GM23338 (cell line): Measurements from ENCODE around the gene JAKMIP1. TPM values are rescaled to one million over a fixed set of nuclear protein-coding genes. Genes with fewer than 3 reads are reported as not detected.

Experiments
- ATAC-seq: fragments of 200-7000 bp; cut with Tn5 transposase; 3 replicates; pipeline ENCODE4 v1.9.1; 2020
- DNase-seq: peaks from one replicate; pipeline ENCODE4 v3.0.0-alpha.2; 2015; ENCODE audit warnings: low spot score
- H2AFZ ChIP-seq: fragments of 200-600 bp; sonication (generic); 2 replicates; pipeline ENCODE4 v1.8.0; 2016; ENCODE audit warnings: antibody characterized with exemption, mild to moderate bottlenecking, moderate library complexity
- H3F3A ChIP-seq: fragments of 200-600 bp; sonication (generic); replicated peaks from 2 replicates; pipeline ENCODE4 v1.8.0; 2017; ENCODE audit warnings: antibody characterized with exemption, mixed run types, low read depth
- H3K27ac ChIP-seq: fragments of 200-600 bp; sonication (generic); 2 replicates; pipeline ENCODE4 v1.6.1; 2016; ENCODE audit warnings: low read depth
- H3K27me3 ChIP-seq: fragments of 200-600 bp; sonication (generic); 2 replicates; pipeline ENCODE4 v1.8.0; 2016; ENCODE audit warnings: mild to moderate bottlenecking, mixed run types, moderate library complexity; ENCODE audit not compliant: insufficient read depth
- H3K36me3 ChIP-seq: fragments of 200-600 bp; sonication (generic); 2 replicates; pipeline ENCODE4 v1.8.0; 2016; ENCODE audit warnings: mild to moderate bottlenecking; ENCODE audit not compliant: insufficient read depth
- H3K4me1 ChIP-seq: fragments of 200-600 bp; sonication (generic); 2 replicates; pipeline ENCODE4 v1.8.0; 2016; ENCODE audit warnings: mild to moderate bottlenecking, moderate library complexity; ENCODE audit not compliant: insufficient read depth
- H3K4me2 ChIP-seq: fragments of 200-600 bp; sonication (generic); 2 replicates; pipeline ENCODE4 v1.7.1; 2017; ENCODE audit warnings: mixed run types
- H3K4me3 ChIP-seq: fragments of 200-600 bp; sonication (generic); 2 replicates; pipeline ENCODE4 v1.6.1; 2016; ENCODE audit warnings: mixed run types
- H3K79me2 ChIP-seq: fragments of 200-600 bp; sonication (generic); replicated peaks from 2 replicates; pipeline ENCODE4 v1.8.0; 2017; ENCODE audit warnings: mild to moderate bottlenecking; ENCODE audit not compliant: insufficient read depth
- H3K9me2 ChIP-seq: fragments of 200-600 bp; sonication (generic); 2 replicates; pipeline ENCODE4 v1.8.0; 2017; ENCODE audit not compliant: insufficient read depth
- H4K20me1 ChIP-seq: fragments of 200-600 bp; sonication (generic); replicated peaks from 2 replicates; pipeline ENCODE4 v1.8.0; 2017; ENCODE audit warnings: mild to moderate bottlenecking; ENCODE audit not compliant: insufficient read depth
- H3K27ac Mint-ChIP-seq: 2 replicates; pipeline ENCODE4 v1.8.0; 2020; ENCODE audit warnings: inconsistent platforms, mild to moderate bottlenecking, moderate library complexity, mixed read lengths
- H3K27me3 Mint-ChIP-seq: 3 replicates; pipeline ENCODE4 v1.8.0; 2022; ENCODE audit warnings: low read depth, mild to moderate bottlenecking, moderate library complexity, mixed read lengths, inconsistent platforms; ENCODE audit not compliant: insufficient read depth, poor library complexity
- H3K36me3 Mint-ChIP-seq: 3 replicates; pipeline ENCODE4 v1.8.0; 2021; ENCODE audit warnings: low read depth, mild to moderate bottlenecking, inconsistent platforms, moderate library complexity, mixed read lengths
- H3K4me1 Mint-ChIP-seq: 3 replicates; pipeline ENCODE4 v1.8.0; 2020; ENCODE audit warnings: mild to moderate bottlenecking, inconsistent platforms, mixed read lengths
- H3K4me3 Mint-ChIP-seq: 3 replicates; pipeline ENCODE4 v1.8.0; 2021; ENCODE audit warnings: moderate library complexity, mild to moderate bottlenecking, inconsistent platforms, mixed read lengths
- H3K9me3 Mint-ChIP-seq: 3 replicates; pipeline ENCODE4 v1.8.0; 2020; ENCODE audit warnings: moderate library complexity, mild to moderate bottlenecking, inconsistent platforms, mixed read lengths
- CREB1 ChIP-seq: fragments of 250-450 bp; sonication (Bioruptor Pico); IDR thresholded peaks from 2 replicates; pipeline ENCODE4 v1.5.0; 2020; ENCODE audit warnings: low read depth, mild to moderate bottlenecking, moderate library complexity
- EZH2 ChIP-seq: fragments of 200-600 bp; sonication (generic); IDR thresholded peaks from one replicate; pipeline ENCODE4 v1.8.0; 2017; ENCODE audit warnings: antibody characterized with exemption, mild to moderate bottlenecking, low read depth; ENCODE audit not compliant: unreplicated experiment
- EZH2phosphoT487 ChIP-seq: fragments of 200-600 bp; sonication (generic); IDR thresholded peaks from one replicate; pipeline ENCODE4 v1.8.1; 2018; ENCODE audit warnings: antibody characterized with exemption; ENCODE audit not compliant: unreplicated experiment
- JUNB ChIP-seq: IDR thresholded peaks from one replicate; pipeline ENCODE4 v1.6.1; 2016; ENCODE audit warnings: antibody characterized with exemption; ENCODE audit not compliant: unreplicated experiment
- NANOG ChIP-seq: IDR thresholded peaks from 2 replicates; pipeline ENCODE4 v1.6.1; 2016; ENCODE audit warnings: antibody characterized with exemption, borderline replicate concordance
- POLR2AphosphoS5 ChIP-seq: IDR thresholded peaks from 2 replicates; pipeline ENCODE4 v1.6.1; 2016; ENCODE audit warnings: antibody characterized with exemption, low read depth
- STAT1 ChIP-seq: IDR thresholded peaks from one replicate; pipeline ENCODE4 v1.6.1; 2016; ENCODE audit warnings: antibody characterized with exemption; ENCODE audit not compliant: unreplicated experiment
- ZNF114 ChIP-seq: fragments of 250-450 bp; sonication (Bioruptor Pico); IDR thresholded peaks from 2 replicates; pipeline ENCODE4 v1.5.0; 2020; ENCODE audit warnings: mild to moderate bottlenecking, moderate library complexity
- ZNF331 ChIP-seq: fragments of 250-450 bp; sonication (Bioruptor Pico); IDR thresholded peaks from 2 replicates; pipeline ENCODE4 v1.5.0; 2020; ENCODE audit warnings: low read depth, mild to moderate bottlenecking, moderate library complexity
- polyA plus RNA-seq: library from polyadenylated mRNA; unstranded; fragments of >200 nt; fragmentation: Nextera tagmentation; extraction: Ambion mirVana; gene quantifications from 2 replicates; pipeline ENCODE4 v1.2.1, GENCODE V29; 2016
- total RNA-seq: library from RNA; depleted of rRNA; stranded (reverse); fragments of >200 nt; shearing (Covaris generic); gene quantifications from 2 replicates; pipeline ENCODE4 v1.2.3, GENCODE V29; 2014
- TF ChIP-seq, protein P1 (sequence below): IDR thresholded peaks from one replicate; pipeline ENCODE4 v1.6.1; 2018; ENCODE audit warnings: antibody characterized with exemption; ENCODE audit not compliant: unreplicated experiment
- TF ChIP-seq, protein P2 (sequence below): IDR thresholded peaks from 2 replicates; pipeline ENCODE4 v1.6.1; 2016; ENCODE audit warnings: antibody characterized with exemption
- TF ChIP-seq, protein P3 (sequence below), 2 experiments: fragments of 200-600 bp in 1 of 2; sonication (generic) in 1 of 2; conservative IDR thresholded peaks; 2 replicates each; pipeline versions ENCODE4 v1.5.1 to v1.6.1; 2016 to 2017; ENCODE audit warnings: antibody characterized with exemption in 2 of 2, low read depth in 2 of 2, mild to moderate bottlenecking in 2 of 2, moderate library complexity in 1 of 2
- TF ChIP-seq, protein P4 (sequence below): fragments of 250-450 bp; sonication (Bioruptor Pico); IDR thresholded peaks from 2 replicates; pipeline ENCODE4 v1.5.0; 2020; ENCODE audit warnings: mild to moderate bottlenecking, moderate library complexity

Gene JAKMIP1
- total and polyA plus RNA-seq, 2 experiments from 2014 or later, result 4.6 to 5.1 TPM

DNA sequence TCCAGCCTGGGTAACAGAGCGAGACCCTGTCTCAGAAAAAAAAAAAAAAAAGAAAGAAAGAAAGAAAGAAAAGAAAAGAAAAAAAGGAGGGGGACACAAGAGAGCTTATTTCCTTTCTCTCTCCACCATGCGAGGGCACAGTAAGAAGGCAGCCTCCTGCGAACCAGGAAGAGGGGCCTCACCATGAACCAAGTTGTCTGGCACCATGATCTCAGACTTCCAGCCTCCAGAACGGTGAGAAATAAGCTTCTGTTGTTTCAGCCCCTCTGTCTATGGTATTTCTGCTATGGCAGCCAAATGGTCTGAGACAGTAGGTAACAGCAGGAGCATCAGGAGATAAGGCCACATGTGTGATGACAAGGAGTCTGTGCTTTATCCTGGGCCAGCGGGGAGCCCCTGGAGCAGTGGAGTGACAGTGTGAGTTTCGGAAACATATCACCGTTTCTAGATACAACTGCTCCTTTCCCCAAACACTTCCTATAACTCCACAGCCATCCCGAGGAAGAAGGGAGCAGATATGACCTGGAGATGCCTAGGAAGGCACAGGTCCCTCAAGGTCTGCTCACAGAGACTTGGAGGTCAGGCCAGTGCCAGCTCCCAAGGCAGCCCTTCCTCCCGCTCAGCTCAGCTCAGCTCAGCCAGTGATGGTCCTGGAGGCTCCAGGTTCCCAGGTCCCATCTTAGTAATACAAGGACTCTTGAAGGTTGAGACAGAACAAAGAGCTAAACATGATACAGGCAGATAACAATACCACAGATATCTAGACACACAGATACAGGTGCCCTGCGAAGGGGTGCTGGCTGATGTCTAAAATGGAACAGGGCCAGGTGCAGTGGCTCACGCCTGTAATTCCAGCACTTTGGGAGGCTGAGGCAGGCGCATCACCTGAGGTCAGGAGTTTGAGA, 17.7 kb downstream of the JAKMIP1 start:
- H3K27ac Mint-ChIP-seq, result no peak overlapping the region
- H3K27ac ChIP-seq, result no peak overlapping the region
- no peak overlapping the region for H3K4me3 Mint-ChIP-seq

More for the DNA sequence above, 17.7 kb downstream of the JAKMIP1 start:
- no peaks in the 10 kb centered on the region; the same call in 1 of the 2 replicates for H3K9me2 ChIP-seq
- DNase-seq, result no peak
- no peaks in the 10 kb centered on the region for H4K20me1 ChIP-seq
- Mint-ChIP-seq H3K4me1 (peaks cover 10% of the 10 kb centered on the region), H3K36me3 (peaks cover 12% of the 10 kb centered on the region), H3K27me3 (peaks cover 9% of the 10 kb centered on the region), H3K9me3 (peaks cover 6% of the 10 kb centered on the region; the same call in 2 of the 3 replicates)
- no peaks in the 10 kb centered on the region for H3F3A ChIP-seq
- no peak for ATAC-seq
- no peak overlapping the region for H2AFZ ChIP-seq
- no peaks in the 10 kb centered on the region for H3K4me1 ChIP-seq
- H3K4me2 ChIP-seq, result no peak overlapping the region
- no peak overlapping the region for H3K4me3 ChIP-seq
- no peaks in the 10 kb centered on the region for H3K36me3 ChIP-seq
- H3K79me2 ChIP-seq, result no peaks in the 10 kb centered on the region
- TF ChIP-seq ZNF114, result no peak
- no peak for TF ChIP-seq EZH2
- TF ChIP-seq JUNB, result no peak
- TF ChIP-seq NANOG, result no peak
- TF ChIP-seq STAT1, result no peak
- no peak for TF ChIP-seq ZNF331 (CRISPR knock-in tag)
- TF ChIP-seq CREB1, result no peak
- TF ChIP-seq, protein P1, sequence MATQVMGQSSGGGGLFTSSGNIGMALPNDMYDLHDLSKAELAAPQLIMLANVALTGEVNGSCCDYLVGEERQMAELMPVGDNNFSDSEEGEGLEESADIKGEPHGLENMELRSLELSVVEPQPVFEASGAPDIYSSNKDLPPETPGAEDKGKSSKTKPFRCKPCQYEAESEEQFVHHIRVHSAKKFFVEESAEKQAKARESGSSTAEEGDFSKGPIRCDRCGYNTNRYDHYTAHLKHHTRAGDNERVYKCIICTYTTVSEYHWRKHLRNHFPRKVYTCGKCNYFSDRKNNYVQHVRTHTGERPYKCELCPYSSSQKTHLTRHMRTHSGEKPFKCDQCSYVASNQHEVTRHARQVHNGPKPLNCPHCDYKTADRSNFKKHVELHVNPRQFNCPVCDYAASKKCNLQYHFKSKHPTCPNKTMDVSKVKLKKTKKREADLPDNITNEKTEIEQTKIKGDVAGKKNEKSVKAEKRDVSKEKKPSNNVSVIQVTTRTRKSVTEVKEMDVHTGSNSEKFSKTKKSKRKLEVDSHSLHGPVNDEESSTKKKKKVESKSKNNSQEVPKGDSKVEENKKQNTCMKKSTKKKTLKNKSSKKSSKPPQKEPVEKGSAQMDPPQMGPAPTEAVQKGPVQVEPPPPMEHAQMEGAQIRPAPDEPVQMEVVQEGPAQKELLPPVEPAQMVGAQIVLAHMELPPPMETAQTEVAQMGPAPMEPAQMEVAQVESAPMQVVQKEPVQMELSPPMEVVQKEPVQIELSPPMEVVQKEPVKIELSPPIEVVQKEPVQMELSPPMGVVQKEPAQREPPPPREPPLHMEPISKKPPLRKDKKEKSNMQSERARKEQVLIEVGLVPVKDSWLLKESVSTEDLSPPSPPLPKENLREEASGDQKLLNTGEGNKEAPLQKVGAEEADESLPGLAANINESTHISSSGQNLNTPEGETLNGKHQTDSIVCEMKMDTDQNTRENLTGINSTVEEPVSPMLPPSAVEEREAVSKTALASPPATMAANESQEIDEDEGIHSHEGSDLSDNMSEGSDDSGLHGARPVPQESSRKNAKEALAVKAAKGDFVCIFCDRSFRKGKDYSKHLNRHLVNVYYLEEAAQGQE, result no peak
- no peak for TF ChIP-seq EZH2phosphoT487
- TF ChIP-seq, protein P2, sequence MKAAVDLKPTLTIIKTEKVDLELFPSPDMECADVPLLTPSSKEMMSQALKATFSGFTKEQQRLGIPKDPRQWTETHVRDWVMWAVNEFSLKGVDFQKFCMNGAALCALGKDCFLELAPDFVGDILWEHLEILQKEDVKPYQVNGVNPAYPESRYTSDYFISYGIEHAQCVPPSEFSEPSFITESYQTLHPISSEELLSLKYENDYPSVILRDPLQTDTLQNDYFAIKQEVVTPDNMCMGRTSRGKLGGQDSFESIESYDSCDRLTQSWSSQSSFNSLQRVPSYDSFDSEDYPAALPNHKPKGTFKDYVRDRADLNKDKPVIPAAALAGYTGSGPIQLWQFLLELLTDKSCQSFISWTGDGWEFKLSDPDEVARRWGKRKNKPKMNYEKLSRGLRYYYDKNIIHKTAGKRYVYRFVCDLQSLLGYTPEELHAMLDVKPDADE, result no peak
- TF ChIP-seq, protein P3, sequence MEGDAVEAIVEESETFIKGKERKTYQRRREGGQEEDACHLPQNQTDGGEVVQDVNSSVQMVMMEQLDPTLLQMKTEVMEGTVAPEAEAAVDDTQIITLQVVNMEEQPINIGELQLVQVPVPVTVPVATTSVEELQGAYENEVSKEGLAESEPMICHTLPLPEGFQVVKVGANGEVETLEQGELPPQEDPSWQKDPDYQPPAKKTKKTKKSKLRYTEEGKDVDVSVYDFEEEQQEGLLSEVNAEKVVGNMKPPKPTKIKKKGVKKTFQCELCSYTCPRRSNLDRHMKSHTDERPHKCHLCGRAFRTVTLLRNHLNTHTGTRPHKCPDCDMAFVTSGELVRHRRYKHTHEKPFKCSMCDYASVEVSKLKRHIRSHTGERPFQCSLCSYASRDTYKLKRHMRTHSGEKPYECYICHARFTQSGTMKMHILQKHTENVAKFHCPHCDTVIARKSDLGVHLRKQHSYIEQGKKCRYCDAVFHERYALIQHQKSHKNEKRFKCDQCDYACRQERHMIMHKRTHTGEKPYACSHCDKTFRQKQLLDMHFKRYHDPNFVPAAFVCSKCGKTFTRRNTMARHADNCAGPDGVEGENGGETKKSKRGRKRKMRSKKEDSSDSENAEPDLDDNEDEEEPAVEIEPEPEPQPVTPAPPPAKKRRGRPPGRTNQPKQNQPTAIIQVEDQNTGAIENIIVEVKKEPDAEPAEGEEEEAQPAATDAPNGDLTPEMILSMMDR (conservative IDR thresholded peaks at IDR 0.05; ENCODE audit: low read depth in 2 of 2), result no peak
- TF ChIP-seq, protein P4, sequence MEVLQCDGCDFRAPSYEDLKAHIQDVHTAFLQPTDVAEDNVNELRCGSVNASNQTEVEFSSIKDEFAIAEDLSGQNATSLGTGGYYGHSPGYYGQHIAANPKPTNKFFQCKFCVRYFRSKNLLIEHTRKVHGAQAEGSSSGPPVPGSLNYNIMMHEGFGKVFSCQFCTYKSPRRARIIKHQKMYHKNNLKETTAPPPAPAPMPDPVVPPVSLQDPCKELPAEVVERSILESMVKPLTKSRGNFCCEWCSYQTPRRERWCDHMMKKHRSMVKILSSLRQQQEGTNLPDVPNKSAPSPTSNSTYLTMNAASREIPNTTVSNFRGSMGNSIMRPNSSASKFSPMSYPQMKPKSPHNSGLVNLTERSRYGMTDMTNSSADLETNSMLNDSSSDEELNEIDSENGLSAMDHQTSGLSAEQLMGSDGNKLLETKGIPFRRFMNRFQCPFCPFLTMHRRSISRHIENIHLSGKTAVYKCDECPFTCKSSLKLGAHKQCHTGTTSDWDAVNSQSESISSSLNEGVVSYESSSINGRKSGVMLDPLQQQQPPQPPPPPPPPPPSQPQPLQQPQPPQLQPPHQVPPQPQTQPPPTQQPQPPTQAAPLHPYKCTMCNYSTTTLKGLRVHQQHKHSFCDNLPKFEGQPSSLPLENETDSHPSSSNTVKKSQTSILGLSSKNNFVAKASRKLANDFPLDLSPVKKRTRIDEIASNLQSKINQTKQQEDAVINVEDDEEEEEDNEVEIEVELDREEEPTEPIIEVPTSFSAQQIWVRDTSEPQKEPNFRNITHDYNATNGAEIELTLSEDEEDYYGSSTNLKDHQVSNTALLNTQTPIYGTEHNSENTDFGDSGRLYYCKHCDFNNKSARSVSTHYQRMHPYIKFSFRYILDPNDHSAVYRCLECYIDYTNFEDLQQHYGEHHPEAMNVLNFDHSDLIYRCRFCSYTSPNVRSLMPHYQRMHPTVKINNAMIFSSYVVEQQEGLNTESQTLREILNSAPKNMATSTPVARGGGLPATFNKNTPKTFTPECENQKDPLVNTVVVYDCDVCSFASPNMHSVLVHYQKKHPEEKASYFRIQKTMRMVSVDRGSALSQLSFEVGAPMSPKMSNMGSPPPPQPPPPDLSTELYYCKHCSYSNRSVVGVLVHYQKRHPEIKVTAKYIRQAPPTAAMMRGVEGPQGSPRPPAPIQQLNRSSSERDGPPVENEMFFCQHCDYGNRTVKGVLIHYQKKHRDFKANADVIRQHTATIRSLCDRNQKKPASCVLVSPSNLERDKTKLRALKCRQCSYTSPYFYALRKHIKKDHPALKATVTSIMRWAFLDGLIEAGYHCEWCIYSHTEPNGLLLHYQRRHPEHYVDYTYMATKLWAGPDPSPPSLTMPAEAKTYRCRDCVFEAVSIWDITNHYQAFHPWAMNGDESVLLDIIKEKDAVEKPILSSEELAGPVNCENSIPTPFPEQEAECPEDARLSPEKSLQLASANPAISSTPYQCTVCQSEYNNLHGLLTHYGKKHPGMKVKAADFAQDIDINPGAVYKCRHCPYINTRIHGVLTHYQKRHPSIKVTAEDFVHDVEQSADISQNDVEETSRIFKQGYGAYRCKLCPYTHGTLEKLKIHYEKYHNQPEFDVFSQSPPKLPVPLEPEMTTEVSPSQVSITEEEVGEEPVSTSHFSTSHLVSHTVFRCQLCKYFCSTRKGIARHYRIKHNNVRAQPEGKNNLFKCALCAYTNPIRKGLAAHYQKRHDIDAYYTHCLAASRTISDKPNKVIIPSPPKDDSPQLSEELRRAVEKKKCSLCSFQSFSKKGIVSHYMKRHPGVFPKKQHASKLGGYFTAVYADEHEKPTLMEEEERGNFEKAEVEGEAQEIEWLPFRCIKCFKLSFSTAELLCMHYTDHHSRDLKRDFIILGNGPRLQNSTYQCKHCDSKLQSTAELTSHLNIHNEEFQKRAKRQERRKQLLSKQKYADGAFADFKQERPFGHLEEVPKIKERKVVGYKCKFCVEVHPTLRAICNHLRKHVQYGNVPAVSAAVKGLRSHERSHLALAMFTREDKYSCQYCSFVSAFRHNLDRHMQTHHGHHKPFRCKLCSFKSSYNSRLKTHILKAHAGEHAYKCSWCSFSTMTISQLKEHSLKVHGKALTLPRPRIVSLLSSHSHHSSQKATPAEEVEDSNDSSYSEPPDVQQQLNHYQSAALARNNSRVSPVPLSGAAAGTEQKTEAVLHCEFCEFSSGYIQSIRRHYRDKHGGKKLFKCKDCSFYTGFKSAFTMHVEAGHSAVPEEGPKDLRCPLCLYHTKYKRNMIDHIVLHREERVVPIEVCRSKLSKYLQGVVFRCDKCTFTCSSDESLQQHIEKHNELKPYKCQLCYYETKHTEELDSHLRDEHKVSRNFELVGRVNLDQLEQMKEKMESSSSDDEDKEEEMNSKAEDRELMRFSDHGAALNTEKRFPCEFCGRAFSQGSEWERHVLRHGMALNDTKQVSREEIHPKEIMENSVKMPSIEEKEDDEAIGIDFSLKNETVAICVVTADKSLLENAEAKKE (CRISPR knock-in tag), result no peak
- TF ChIP-seq POLR2AphosphoS5, result no peak
- no peaks in the 10 kb centered on the region for H3K27me3 ChIP-seq
